ENCODE results near the gene SH3GL2.

SH3GL2 gene

DNA sequence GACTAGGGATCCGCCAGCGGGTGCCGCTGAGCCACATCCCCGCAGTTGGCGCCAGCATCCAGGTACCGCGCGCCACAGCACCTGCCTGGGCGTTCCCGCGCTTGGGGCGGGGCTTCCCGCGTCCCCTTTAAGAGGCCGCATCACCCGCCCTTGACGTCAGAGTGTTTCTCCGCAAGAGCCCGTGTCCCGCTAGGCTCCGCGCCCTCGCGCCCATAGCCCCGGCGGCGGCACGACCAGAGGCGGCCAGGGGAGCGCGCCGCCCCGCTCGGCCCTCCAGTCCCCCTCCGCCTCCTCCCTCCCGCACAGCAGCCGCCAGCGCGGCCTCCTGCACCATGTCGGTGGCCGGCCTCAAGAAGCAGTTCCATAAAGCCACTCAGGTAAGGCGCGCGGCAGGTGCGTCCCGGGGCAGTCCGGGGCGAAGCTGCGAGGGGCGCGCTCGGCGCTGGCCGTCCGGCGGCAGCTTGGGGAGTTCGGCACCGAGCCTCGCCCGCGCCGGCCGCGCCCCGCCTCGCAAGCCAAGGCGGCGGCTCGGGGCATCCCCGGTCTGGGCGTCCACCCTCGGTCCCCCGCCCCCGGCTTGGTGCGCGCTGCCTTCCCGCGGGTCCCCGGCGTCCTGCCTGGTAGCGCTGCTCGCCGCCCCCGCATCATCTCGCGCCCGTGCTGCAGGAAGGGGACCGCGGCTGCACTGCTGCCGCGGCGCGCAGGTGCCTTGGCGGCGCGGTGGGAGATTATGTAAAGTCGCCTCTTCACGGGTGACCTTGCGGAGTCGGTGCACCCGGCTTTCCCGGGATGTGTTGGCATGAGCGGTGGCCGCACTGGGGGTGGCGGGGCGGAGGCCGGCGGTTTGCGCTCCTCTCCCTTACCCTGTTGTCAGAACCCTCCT, at the start of gene SH3GL2:
TSS of gene SH3GL2 (plus strand) at position 156 of the 883 bp plus-strand sequence.
- DNase-seq: peak; percentile 25

DNA sequence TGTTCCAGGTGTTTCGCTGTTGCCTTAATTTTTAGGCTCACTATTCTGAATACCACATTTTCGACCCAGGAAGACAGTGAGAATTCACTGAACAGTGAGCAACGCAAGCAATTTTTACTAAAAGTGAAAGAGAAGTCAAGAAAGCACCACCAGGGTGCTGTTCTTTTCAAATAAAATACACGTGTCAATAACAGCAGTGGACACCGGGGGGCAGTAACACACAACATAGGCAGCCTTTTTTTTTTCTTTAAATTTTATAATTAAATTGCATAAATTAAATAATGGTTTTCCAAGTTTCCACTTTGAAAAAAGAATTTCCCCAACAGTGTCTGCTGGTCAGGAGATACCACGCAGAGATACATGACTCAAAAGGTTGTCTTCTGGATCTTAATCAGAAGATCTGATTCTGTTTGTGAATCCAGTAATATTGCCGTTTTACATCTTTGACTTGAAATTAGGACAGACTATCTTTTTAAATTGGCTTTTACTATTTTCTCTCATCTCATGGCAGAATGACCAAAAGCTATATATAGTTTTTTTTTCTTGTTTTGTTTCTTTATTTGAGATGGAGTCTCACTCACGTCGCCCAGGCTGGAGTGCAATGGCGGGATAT, 47.1 kb upstream of the SH3GL2 start:
- DNase-seq: peak; percentile 75

DNA sequence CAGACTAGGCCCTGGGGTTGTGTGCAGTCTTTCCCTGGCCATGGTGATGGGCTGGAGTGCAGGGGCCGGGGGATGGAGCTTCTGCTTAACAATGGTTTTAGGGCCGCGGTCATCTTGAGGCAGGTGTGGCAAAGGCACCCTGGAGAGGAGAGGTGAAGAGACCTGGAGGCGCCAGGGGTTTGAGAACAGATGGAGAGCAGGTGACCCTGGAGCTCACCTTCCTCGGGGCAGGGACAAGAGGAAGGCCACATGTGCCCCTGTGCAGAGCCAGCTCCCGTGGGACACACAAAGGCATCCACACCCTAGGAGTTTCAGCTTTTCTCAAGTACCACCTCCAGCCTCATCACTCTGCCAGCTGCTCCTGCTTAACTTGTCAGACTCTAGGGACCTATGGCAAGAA, 46.4 kb upstream of the SH3GL2 start:
- DNase-seq: no peak

DNA sequence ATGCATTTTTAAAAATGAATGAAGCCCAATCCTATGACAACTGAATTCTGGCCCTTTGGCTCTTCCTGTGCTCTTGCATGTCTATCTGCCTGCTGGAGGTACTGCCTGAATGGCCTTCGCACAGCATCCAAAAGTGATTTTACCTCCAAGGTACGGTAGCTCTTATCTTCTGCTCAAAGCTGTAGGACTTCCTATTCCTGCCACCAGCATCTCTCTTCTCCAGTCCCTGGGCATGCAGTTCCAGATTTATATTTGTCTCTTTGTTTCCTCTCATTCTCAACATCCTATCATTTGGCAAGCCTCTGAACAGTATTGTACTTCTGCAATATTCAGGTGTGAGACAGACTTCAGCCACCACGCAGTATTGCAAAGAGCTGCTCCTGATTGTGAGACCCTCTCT, 43.7 kb upstream of the SH3GL2 start:
- no peak for DNase-seq

DNA sequence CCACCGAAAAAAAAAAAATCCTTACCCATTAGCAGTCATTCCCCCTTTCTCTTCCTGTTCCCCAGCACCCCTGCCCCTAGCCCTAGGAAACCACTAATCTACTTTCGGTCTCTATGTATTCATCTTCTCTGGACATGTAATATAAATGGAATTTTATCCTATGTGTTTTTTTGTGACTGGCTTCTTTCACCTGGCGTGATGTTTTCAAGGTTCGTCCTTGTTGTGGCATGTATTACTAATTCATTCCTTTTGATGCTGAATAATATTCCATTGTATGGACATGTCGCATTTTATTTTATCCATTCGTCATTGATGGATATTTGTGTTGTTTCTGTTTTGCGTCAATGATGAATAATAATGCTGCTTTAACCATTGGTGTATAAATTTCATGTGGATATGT, 42.8 kb upstream of the SH3GL2 start:
- no peak for DNase-seq

DNA sequence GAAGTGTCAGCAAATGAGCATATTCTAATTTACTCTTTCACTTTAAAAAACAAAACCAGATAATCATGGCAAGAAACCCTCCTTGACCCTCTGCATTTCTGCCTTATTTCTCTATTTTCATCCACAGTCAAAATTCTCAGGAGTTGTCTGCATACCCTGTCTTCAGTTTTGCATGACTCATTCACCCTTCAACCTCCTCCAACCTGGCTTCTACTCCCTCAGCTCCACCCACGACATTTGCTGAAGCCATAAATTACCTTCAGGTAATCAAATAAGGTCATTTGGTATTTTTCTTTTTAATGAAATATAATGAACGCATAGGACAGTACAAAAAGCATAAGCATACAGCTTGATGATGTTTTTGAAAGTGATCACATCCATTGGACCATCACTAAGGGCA, 27.8 kb upstream of the SH3GL2 start:
- DNase-seq: no peak

DNA sequence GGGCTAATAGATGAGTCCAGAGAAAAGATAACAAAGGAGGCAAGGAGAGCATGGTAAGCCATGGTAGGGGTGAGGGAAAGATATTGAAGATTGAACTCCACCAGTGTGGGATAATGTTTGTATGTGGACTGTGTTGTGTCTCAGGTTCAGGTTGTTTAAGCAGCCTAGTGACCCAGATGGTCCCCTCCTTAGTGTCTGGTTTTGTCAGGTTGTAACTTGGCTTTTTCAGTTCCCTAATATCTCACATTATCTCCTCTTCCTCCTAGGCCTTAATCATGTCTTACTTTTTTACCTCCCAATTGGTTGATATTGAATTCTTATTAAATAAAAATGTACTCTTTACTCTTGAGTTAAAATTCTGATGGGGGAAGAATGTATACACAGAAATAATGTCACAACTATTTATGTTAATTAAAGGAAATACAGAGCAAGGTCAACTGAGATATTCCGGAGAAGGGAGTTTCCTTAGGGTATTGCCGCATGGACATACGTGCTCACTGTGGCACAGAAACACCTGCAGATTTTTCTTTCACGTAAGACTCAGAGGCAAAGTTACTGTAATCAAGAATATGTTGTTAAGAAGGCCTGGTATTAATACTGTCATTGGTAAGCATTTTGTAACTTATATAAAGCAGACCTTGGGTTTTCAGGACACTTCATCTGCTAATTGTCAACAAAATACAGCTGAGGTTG, 23.4 kb upstream of the SH3GL2 start:
- no peak for DNase-seq

DNA sequence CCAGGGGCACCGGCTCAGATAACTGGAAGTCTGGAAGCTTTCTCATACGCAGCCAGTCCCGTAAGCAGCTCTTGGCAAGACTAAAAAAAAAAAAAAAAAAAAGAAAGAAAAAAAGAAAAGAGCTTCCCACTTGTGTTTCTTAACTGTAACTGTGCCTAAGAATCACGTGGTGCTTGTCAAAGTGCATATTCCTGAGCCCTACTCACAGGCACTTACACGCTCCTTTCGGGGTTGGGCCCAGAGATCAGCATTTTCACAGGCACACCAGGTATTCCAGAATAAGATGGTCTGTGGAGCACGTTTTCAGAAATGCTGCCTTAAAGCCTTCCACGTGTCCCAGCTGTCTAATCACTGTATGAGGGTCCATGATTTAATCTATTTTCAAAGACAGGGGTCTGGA, 22.6 kb upstream of the SH3GL2 start:
- no peak for DNase-seq

DNA sequence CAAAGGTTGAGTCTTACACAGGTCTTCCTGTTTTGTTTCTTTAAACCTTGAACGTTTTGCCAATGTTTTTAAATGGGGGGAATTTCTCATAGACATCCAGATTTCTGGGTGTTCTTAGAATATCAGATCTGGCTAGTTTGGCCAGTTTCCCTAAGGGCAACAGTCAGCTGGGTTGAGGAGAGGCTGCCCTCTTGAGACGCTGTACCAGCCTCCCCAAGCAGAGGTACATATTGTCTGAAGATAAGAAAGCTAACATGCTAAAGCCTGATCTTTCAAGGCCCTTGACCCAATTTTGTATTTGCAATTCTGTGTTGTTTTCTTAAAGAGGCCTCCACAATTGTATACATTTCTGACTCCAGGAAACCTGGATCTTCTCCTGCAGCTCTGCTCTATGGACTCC, 21.9 kb upstream of the SH3GL2 start:
- no peak for DNase-seq

DNA sequence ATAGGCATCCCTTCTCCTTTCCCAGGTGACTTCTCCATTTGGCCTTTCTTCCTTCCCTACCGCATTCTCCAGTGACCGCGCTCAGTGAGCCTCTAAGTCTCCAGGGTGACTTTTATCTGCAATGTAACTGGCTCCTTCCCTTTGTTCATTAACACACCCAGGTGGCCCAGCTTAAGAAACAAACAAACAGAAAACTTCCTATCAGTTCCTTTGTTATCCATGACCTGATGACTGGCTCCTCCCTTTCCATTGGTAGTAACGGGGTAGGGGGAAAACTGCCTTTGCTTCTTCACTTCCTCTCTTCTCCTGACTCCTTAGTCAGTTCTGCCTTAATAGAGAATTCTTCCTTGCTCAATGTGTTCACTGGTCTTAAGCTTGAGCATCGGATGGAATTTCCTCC, 7.0 kb upstream of the SH3GL2 start:
- DNase-seq: no peak

DNA sequence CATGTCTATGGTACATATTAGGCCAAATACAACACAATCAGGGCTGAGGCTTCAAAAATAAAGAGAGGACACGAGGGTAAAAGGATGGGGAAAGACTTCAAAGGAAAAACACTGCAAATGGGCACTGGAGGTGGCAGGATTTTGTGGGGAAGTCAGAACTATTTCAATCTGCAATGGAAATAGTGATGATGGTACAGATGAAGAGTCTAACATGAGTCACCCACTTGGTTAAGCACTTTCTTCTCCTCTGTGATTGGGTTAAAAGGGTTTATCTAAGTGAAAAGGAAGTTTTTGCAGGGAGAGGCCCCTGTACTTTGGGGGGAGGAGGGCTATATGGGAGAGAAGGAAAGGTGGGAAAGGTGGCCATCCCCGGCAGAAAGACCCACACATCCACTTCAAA, 4.5 kb upstream of the SH3GL2 start:
- no peak for DNase-seq

DNA sequence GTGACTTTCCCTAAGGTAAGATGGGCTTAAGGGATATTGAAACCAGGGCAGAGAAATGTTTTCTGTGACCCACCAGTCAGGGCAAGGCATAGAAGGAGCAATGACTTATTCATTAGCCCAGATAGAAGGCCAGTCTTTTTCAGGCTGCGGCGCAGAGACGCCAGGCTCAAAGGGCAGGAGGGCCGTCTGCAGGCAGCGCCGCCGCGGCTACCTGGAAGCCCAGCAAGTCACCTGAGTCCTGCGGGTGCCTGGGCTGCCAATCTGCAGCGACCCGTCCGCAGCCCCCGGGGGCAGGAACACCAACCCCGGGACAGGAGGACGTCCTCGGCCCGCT, 322 bp upstream of the SH3GL2 start:
- DNase-seq: no peak

DNA sequence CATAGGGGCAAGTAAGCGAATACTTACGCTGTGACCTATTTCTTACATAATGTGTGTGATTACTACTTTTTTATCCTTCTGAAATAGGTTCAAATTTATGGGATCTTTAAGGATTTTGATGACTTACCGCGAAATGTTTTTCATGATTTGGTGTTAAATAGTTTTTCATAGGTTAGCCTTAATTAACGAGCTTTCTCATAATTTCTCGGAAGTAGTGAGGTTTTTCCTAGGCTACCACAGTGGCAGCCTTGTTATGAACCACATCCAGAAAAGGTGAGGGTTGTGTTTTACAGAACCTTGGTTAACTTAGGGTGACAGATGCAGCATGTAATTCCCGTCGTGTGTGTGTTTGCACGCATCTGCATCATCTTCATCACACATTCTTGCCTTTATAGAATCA, 1.3 kb downstream of the SH3GL2 start:
- no peak for DNase-seq

DNA sequence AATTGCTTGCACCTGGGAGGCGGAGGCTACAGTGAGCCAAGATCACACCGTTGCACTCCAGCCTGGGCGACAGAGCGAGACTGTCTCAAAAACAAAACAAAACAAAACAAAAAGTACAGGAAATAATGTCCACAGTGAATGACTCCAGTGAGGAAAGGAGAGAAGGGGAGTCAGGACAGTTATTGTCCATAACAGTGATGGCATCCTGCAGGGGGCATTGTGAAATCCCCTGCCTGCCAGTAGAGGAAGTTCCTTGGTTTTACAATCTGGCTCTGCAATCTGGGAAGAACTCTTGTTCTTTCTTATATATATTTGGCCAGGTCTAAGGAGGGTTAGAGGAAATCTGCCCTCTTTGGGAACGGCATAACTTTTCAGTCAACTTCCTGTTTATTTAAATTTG, 8.2 kb downstream of the SH3GL2 start:
- no peak for DNase-seq

DNA sequence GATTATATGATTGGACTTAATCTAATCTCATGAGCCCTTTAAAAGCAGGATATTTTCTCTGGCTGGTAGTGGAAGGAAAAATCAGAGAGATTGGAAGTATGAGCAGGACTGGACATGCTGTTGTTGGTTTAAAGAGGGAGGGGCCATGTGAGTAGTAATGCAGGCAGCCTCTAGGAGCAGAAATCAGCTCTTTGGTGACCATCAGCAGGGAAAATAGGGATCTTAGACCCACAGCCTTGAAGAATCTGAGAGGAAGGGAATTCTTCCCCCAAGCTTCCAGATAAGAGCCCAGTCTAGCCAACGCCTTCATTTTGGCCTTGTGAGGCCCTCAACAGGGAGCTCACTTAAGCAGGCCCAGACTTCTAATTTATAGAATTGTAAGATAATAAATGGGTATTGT, 9.5 kb downstream of the SH3GL2 start:
- DNase-seq: no peak

DNA sequence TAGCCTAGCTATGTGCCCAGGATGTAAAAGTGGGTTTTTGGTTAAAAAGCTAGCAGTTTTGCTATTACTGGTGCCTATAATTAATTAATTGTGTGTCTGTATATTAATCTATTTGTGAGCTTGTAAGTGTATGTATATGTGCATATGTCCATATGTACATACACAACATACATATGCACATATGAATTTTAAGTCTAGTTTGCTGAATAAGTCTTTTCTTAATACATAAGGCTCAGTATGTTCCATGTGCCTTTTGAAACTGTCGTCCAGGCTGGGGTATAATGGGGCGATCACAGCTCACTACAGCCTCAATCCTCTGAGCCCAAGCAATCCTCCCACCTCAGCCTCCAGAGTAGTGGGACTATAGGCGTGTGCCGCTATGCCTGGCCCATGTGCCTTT, 10.1 kb downstream of the SH3GL2 start:
- DNase-seq: no peak

DNA sequence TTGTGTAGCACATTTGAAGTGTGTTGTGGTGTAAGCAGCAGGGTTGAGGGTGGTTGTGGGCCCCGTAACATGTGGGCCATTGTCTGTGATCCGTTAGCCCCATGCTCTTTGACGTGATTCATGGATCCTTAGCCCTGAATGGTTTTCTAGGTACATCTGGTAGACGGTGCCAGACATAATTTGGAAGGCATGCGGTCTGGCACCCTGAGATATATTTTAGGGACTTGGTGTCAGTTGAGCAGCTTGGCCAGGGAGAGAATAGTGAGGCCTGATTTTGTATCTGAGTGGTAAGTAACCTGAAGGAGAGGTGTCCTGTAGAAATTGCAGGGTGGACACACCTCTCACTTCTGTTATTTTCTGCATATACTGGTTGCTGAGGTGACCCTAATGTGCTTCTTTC, 10.9 kb downstream of the SH3GL2 start:
- DNase-seq: no peak

DNA sequence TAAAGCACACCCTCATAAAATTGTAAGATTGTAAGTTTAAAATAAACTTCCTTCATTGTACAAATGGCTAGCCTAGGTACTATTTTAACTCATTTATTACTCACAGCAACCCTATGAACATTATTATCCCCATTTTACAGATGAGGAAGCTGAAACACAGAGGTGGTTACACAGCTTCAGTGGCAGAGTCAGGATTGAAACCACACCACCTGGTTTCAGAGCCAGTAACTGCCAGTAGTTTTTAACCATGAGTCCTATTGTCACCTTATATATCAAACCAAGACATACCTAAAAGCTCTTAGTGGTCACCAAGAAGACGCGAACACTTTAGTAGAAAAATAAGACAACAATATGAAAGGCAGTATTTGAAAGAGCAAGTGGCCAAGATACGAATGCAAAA, 16.1 kb downstream of the SH3GL2 start:
- no peak for DNase-seq

DNA sequence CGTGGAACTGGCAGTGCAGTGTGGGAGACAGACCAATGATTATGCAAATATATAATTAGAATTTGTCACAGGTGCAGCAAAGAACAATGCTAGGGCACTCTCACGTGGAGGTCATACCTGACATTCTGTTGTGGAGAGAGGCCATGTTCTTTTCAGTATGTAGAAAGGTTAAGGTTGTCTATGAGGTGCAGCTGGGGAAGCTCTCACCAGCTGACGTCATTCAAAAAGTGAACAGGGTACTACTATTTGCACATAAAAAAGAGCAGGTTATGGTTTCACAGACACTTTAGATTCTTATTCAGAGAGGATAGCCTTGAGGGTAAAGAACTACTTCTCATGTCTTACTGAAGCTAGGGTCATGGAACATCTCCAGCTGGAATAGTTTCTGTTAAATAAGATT, 19.1 kb downstream of the SH3GL2 start:
- no peak for DNase-seq

DNA sequence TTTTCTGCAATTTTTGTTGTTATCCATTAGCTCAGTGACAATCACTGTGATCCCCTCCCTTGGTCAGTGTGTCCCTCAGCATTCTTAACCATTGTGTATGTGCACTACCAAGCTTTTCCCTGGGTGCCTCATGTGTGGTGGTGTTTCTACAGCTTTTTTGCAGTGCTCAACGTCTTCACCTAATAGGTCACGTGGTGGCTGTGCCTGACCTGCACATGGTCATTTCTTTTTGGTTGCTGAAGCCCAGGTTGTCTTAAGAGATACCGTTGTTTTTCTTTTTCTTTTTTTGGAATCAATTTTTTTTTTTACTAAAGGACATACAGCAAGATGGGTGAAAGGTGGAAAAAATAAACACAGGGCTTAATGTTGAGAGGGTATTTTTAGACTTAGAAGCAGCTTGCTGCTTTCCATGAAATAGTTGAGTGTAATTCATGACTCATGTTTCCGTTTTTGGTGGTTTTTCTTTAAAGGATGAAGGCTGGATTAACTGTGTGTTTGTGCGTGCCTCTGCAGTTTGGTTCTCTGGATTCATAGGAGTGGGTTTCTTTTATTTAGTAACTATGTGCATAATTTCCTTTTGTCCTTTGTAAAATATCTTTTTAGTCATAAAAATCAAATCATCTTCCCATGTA, 22.2 kb downstream of the SH3GL2 start:
- DNase-seq: no peak

DNA sequence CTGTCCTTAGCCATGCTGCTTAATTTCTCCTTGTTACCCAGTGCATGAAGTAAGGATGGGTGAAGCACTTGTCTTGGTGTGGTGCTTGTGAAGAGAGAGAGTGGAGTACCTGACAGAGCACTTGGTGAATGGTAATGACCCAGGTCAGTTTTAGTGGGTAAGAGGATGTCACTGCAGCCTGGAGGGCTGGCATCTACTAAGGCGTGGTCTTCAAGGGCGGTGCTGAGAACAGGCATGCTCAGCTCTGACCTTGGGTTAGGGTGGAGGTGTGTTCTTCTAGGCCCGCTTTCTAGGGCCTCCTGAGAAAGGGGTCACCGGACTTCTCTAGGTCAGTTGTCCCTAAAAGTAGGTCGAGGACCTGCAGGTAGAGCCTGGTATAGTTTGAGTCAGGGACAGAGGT, 25.7 kb downstream of the SH3GL2 start:
- no peak for DNase-seq

DNA sequence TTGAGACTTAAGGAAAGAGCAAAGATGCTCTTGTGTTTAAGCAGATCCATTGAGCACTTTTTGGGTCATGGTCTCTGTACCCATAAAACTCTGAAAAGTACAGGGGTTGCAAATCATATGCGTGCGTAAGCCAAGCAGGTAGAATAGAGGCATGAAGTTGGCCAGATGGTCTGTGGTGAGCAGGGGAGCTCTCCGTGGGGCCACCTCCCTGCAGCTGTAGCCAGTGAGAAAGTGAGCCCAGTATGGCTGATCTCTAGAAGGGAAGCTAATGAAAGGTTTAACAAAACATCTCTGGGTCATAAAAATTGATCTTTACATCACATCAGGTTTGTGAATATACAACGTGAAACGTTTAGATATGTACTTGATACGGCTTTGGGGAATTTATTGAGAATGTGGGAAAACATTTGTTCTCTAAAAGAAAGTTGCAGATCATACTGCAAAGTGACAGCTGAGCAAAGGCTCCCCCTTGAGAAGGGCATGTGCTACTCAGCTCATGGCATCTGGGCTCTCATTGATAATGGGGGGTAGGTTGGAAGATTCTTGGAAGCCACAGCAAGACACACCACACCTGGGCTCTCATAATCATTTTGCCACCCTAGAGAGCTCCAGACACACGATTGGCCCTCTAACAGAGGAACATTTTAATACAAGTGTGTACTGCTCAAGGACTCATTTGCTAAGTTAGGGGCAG, 30.6 kb downstream of the SH3GL2 start:
- no peak for DNase-seq

DNA sequence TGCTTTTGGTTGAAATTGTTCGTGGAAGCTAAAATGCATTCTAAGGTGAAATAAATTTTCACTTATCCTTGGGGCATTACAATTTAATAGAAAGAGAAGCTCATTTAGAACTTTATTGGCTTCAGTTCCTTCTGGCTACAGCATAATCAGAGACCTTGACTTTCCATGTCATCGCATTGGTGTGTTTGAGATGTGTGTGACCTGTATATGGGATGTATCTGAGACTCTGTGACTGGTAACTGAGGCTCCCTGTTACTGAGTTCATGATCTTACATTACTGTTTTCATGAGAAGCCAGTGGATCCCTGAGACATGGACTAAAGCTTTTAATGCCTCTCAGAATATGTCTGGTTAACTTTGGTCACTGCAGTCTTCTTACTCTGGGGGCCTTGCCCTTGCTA, 32.5 kb downstream of the SH3GL2 start:
- no peak for DNase-seq

All from hematopoietic multipotent progenitor cell treated with erythropoietin and hydrocortisone succinate and interleukin-3 and kit ligand, for 6 days (in vitro differentiated cells).